Measurements from ENCODE around the gene FNIP1. TPM values are rescaled to one million over a fixed set of nuclear protein-coding genes. Genes with fewer than 3 reads are reported as not detected.

FNIP1 gene
- total RNA-seq, 1 donor from 2014 or later = 39.4 TPM

Other genes starting within 250 kb of the FNIP1 start
- gene RAPGEF6, start 161.8 kb downstream of the FNIP1 start, total RNA-seq = 48.4 TPM
- not detected for gene MEIKIN, start 148.6 kb upstream of the FNIP1 start, total RNA-seq
- gene ACSL6, start 214.6 kb upstream of the FNIP1 start, total RNA-seq = 3.3 TPM

All from sciatic nerve (tissue), 1 donor.